Measurements from ENCODE around the gene NCR2. TPM values are rescaled to one million over a fixed set of nuclear protein-coding genes. Genes with fewer than 3 reads are reported as not detected.

The NCR2 gene
- total RNA-seq, 1 experiment from 2014 or later: not detected

- ChIA-PET POLR2A (no interaction called here), RAD21 (ENCODE audit: low non-redundant PET in 1 of 2, low total read pairs in 2 of 2, uncharacterized antibody in 2 of 2, unreplicated experiment in 2 of 2) (no interaction called here), CTCF (no interaction called here)
- ATAC-seq: no peak
- no TSS peak for BruUV-seq (replicated peaks)
- Histone ChIP-seq H3K9me3 (ENCODE audit: control insufficient read depth in 1 of 2, insufficient read depth in 1 of 2, low read depth in 1 of 2, low read length in 2 of 2) (no peaks in the 10 kb centered on the region), H3K4me3 (replicated peaks in 1 of 2; ENCODE audit: low read depth in 1 of 2, low read length in 2 of 2) (no peak overlapping the region), H3K27me3 (ENCODE audit: insufficient read depth, low read length) (0 out of 2 replicates have a peak, but pooled peaks cover 3% of the 10 kb centered on the region), H3K9me2 (ENCODE audit: insufficient read depth) (no peaks in the 10 kb centered on the region), H4K20me1 (ENCODE audit: insufficient read depth) (no peaks in the 10 kb centered on the region), H3K4me2 (ENCODE audit: low read length) (no peak overlapping the region), H3K27ac (ENCODE audit: low read depth, low read length) (no peak overlapping the region), H3K9ac (ENCODE audit: low read length) (no peak overlapping the region), H3K36me3 (ENCODE audit: control insufficient read depth in 1 of 2, insufficient read depth in 2 of 2, low read length in 2 of 2) (no peaks in the 10 kb centered on the region), H2AFZ (ENCODE audit: low read depth, low read length, poor library complexity, severe bottlenecking) (no peak overlapping the region), H3K79me2 (ENCODE audit: insufficient read depth, low read length) (no peaks in the 10 kb centered on the region), H3K4me1 (ENCODE audit: control insufficient read depth in 1 of 2, insufficient read depth in 2 of 2, low read length in 2 of 2) (no peaks in the 10 kb centered on the region)
- TF ChIP-seq FOSL1 (IDR thresholded peaks at IDR 0.05; ENCODE audit: low read depth): no peak
- no peak for TF ChIP-seq CBX3 (IDR thresholded peaks at IDR 0.05; ENCODE audit: low read depth)
- no peak for TF ChIP-seq TCF7L2 (IDR thresholded peaks at IDR 0.05; ENCODE audit: borderline replicate concordance, extremely low read depth, insufficient read depth, insufficient read length)
- TF ChIP-seq MAX (IDR thresholded peaks at IDR 0.05): no peak
- TF ChIP-seq EZH2 (IDR thresholded peaks at IDR 0.05): no peak
- TF ChIP-seq POLR2A (IDR thresholded peaks at IDR 0.05; ENCODE audit: borderline replicate concordance, extremely low read depth, insufficient read depth, insufficient read length): no peak
- TF ChIP-seq EGR1 (IDR thresholded peaks at IDR 0.05; ENCODE audit: low read depth): no peak
- no peak for TF ChIP-seq REST (IDR thresholded peaks at IDR 0.05; ENCODE audit: low read depth)
- no peak for TF ChIP-seq CTCF (IDR thresholded peaks at IDR 0.05 in 2 of 3, conservative IDR thresholded peaks at IDR 0.05 in 1 of 3; ENCODE audit: borderline replicate concordance in 1 of 3, insufficient read depth in 1 of 3, low read depth in 2 of 3, low read length in 2 of 3)
- TF ChIP-seq ZFX (IDR thresholded peaks at IDR 0.05): no peak
- no peak for TF ChIP-seq SIN3A (IDR thresholded peaks at IDR 0.05; ENCODE audit: low read depth)
- TF ChIP-seq YY1 (IDR thresholded peaks at IDR 0.05; ENCODE audit: extremely low read depth, insufficient replicate concordance, low read depth, low read length): no peak
- no peak for TF ChIP-seq ZNF274 (IDR thresholded peaks at IDR 0.05; ENCODE audit: low read depth, low read length)
- TF ChIP-seq EZH2phosphoT487 (IDR thresholded peaks at IDR 0.05; ENCODE audit: borderline replicate concordance): no peak
- intact Hi-C loops (cut with micrococcal nuclease): no loop called here
- no peak for DNase-seq (ENCODE audit: low read depth, low spot score)
Measured at GRCh38 chr6:41377071-41377470, 41.7 kb downstream of the NCR2 start.
